HAP-1 (cell line): ENCODE data around the gene TRIB2.

ENCODE experiments used
- DNase-seq, 2 experiments: peaks; one replicate each; pipeline ENCODE4 v3.0.0-alpha.2; 2016 to 2020; ENCODE audit warnings: low spot score in 2 of 2
- H3K27me3 ChIP-seq: fragments of 250-450 bp; sonication (Bioruptor Pico); 2 replicates; pipeline ENCODE4 v1.5.1; 2020; ENCODE audit warnings: low read depth, mild to moderate bottlenecking, moderate library complexity
- H3K36me3 ChIP-seq: fragments of 250-450 bp; sonication (Bioruptor Pico); replicated peaks from 2 replicates; pipeline ENCODE4 v1.5.1; 2020; ENCODE audit warnings: mild to moderate bottlenecking
- H3K4me1 ChIP-seq: fragments of 250-450 bp; sonication (Bioruptor Pico); 2 replicates; pipeline ENCODE4 v1.5.1; 2020; ENCODE audit warnings: mild to moderate bottlenecking
- H3K4me3 ChIP-seq: fragments of 250-450 bp; sonication (Bioruptor Pico); 2 replicates; pipeline ENCODE4 v1.5.1; 2020; ENCODE audit warnings: mild to moderate bottlenecking, moderate library complexity
- H3K9me3 ChIP-seq: fragments of 250-450 bp; sonication (Bioruptor Pico); 2 replicates; pipeline ENCODE4 v1.5.1; 2020; ENCODE audit warnings: mild to moderate bottlenecking, moderate library complexity
- in situ Hi-C: fragments of 300-500 bp; cut with MboI; formaldehyde crosslinking; loops from 3 replicates; pipeline ENCODE4 v1.14.3; 2020; ENCODE audit warnings: low sequenced_read_pairs, inconsistent platforms, mixed read lengths

The TRIB2 gene

GRCh38 chr2:12708508-12709206 lies 8.1 kb upstream of the TRIB2 start:
- Histone ChIP-seq H3K4me1 (no peaks in the 10 kb centered on the region), H3K4me3 (no peak overlapping the region), H3K36me3 (no peaks in the 10 kb centered on the region), H3K9me3 (no peaks in the 10 kb centered on the region), H3K27me3 (no peaks in the 10 kb centered on the region)
- in situ Hi-C loops: no loop called here
- no peak for DNase-seq

- Histone ChIP-seq H3K27me3 (no peaks in the 10 kb centered on the region), H3K36me3 (no peaks in the 10 kb centered on the region), H3K4me1 (no peaks in the 10 kb centered on the region), H3K9me3 (no peaks in the 10 kb centered on the region), H3K4me3 (no peak overlapping the region)
- no peak for DNase-seq
- in situ Hi-C loops: no loop called here
Observed at GRCh38 chr2:12709207-12709522, 7.6 kb upstream of the TRIB2 start.

GRCh38 chr2:12710301-12710700 lies 6.4 kb upstream of the TRIB2 start:
- no peaks in the 10 kb centered on the region for H3K4me1 ChIP-seq

GRCh38 chr2:12711339-12711738 lies 5.4 kb upstream of the TRIB2 start:
- Histone ChIP-seq H3K9me3 (no peaks in the 10 kb centered on the region), H3K27me3 (no peaks in the 10 kb centered on the region), H3K4me3 (no peak overlapping the region), H3K36me3 (no peaks in the 10 kb centered on the region), H3K4me1 (no peaks in the 10 kb centered on the region; the same call in 1 of the 2 replicates)
- no peak for DNase-seq
- in situ Hi-C loops: no loop called here

More at GRCh38 chr2:12710301-12710700, 6.4 kb upstream of the TRIB2 start:
- Histone ChIP-seq H3K4me3 (no peak overlapping the region), H3K9me3 (no peaks in the 10 kb centered on the region), H3K27me3 (no peaks in the 10 kb centered on the region), H3K36me3 (no peaks in the 10 kb centered on the region)
- in situ Hi-C loops: no loop called here
- no peak for DNase-seq

GRCh38 chr2:12712881-12713280 lies 3.9 kb upstream of the TRIB2 start:
- H3K9me3 ChIP-seq: no peaks in the 10 kb centered on the region
- no peak overlapping the region for H3K4me3 ChIP-seq
- H3K27me3 ChIP-seq: no peaks in the 10 kb centered on the region
- H3K4me1 ChIP-seq: no peaks in the 10 kb centered on the region; the same call in 1 of the 2 replicates
- DNase-seq: no peak
- H3K36me3 ChIP-seq: no peaks in the 10 kb centered on the region
- in situ Hi-C loops: no loop called here

GRCh38 chr2:12714391-12715221 lies 2.1 kb upstream of the TRIB2 start:
- in situ Hi-C loops: no loop called here
- Histone ChIP-seq H3K4me3 (no peak overlapping the region), H3K36me3 (no peaks in the 10 kb centered on the region), H3K4me1 (peaks cover 3% of the 10 kb centered on the region), H3K27me3 (no peaks in the 10 kb centered on the region), H3K9me3 (no peaks in the 10 kb centered on the region)
- DNase-seq: no peak

GRCh38 chr2:12715258-12716031 lies 1.3 kb upstream of the TRIB2 start:
- peak overlapping the region; percentile 60 for H3K4me3 ChIP-seq
- in situ Hi-C loops: no loop called here

GRCh38 chr2:12716032-12716281 lies 779 bp upstream of the TRIB2 start:
- Histone ChIP-seq H3K4me3 (peak overlapping the region; percentile 60), H3K27me3 (no peaks in the 10 kb centered on the region), H3K9me3 (no peaks in the 10 kb centered on the region), H3K4me1 (peaks cover 8% of the 10 kb centered on the region), H3K36me3 (no peaks in the 10 kb centered on the region)
- in situ Hi-C loops: no loop called here
- DNase-seq: peak; percentile 37 to 78

More at GRCh38 chr2:12715258-12716031, 1.3 kb upstream of the TRIB2 start:
- Histone ChIP-seq H3K9me3 (no peaks in the 10 kb centered on the region), H3K27me3 (no peaks in the 10 kb centered on the region), H3K36me3 (no peaks in the 10 kb centered on the region), H3K4me1 (peaks cover 5% of the 10 kb centered on the region)
- no peak for DNase-seq

GRCh38 chr2:12717191-12718014 lies 667 bp downstream of the TRIB2 start:
- DNase-seq: peak; percentile 38 to 72
- Histone ChIP-seq H3K36me3 (no peaks in the 10 kb centered on the region), H3K4me1 (peaks cover 8% of the 10 kb centered on the region), H3K27me3 (no peaks in the 10 kb centered on the region), H3K4me3 (peak overlapping the region; percentile 60), H3K9me3 (no peaks in the 10 kb centered on the region)
- in situ Hi-C loops: no loop called here

GRCh38 chr2:12718015-12718671 lies 1.4 kb downstream of the TRIB2 start:
- DNase-seq: no peak
- H3K4me1 ChIP-seq: peaks cover 8% of the 10 kb centered on the region
- no peaks in the 10 kb centered on the region for H3K36me3 ChIP-seq
- H3K4me3 ChIP-seq: peak overlapping the region; percentile 60
- in situ Hi-C loops: no loop called here
- H3K27me3 ChIP-seq: no peaks in the 10 kb centered on the region
- no peaks in the 10 kb centered on the region for H3K9me3 ChIP-seq

- no peaks in the 10 kb centered on the region for H3K36me3 ChIP-seq
- no peaks in the 10 kb centered on the region for H3K9me3 ChIP-seq
- H3K4me1 ChIP-seq: peaks cover 8% of the 10 kb centered on the region
- no peak for DNase-seq
- no peak overlapping the region for H3K4me3 ChIP-seq
- in situ Hi-C loops: no loop called here
- no peaks in the 10 kb centered on the region for H3K27me3 ChIP-seq
Observed at GRCh38 chr2:12718711-12719399, 2.1 kb downstream of the TRIB2 start.

- in situ Hi-C loops: no loop called here
- Histone ChIP-seq H3K27me3 (no peaks in the 10 kb centered on the region), H3K4me3 (no peak overlapping the region), H3K4me1 (peaks cover 8% of the 10 kb centered on the region), H3K36me3 (no peaks in the 10 kb centered on the region), H3K9me3 (no peaks in the 10 kb centered on the region)
- DNase-seq: no peak
Observed at GRCh38 chr2:12719400-12720277, 2.9 kb downstream of the TRIB2 start.
